Measurements from ENCODE around the gene RNF152. TPM values are rescaled to one million over a fixed set of nuclear protein-coding genes. Genes with fewer than 3 reads are reported as not detected.

The RNF152 gene
- total RNA-seq, 1 donor from 2014 or later, result 4.1 TPM

GRCh38 chr18:61891271-61891670, 1.5 kb downstream of the RNF152 start:
- H3K4me1 Mint-ChIP-seq (ENCODE audit: unreplicated experiment), result peaks cover 9% of the 10 kb centered on the region
- H3K4me3 Mint-ChIP-seq (ENCODE audit: unreplicated experiment), result no peak overlapping the region
- DNase-seq (ENCODE audit: low spot score), result no peak
- H3K9me3 Mint-ChIP-seq (ENCODE audit: unreplicated experiment), result no peaks in the 10 kb centered on the region
- H3K36me3 Mint-ChIP-seq (ENCODE audit: low read depth, unreplicated experiment), result peaks cover 4% of the 10 kb centered on the region
- peaks cover 13% of the 10 kb centered on the region for H3K27me3 Mint-ChIP-seq (ENCODE audit: unreplicated experiment)
- no peak for TF ChIP-seq CTCF (IDR thresholded peaks at IDR 0.05; ENCODE audit: unreplicated experiment)
- no peak overlapping the region for H3K27ac Mint-ChIP-seq (ENCODE audit: unreplicated experiment)

- no peak overlapping the region for H3K4me3 Mint-ChIP-seq (ENCODE audit: unreplicated experiment)
- no peaks in the 10 kb centered on the region for H3K9me3 Mint-ChIP-seq (ENCODE audit: unreplicated experiment)
- peaks cover 11% of the 10 kb centered on the region for H3K27me3 Mint-ChIP-seq (ENCODE audit: unreplicated experiment)
Observed at GRCh38 chr18:61890344-61890743, 2.5 kb downstream of the RNF152 start.

GRCh38 chr18:61889541-61889940, 3.3 kb downstream of the RNF152 start:
- H3K9me3 Mint-ChIP-seq (ENCODE audit: unreplicated experiment), result no peaks in the 10 kb centered on the region
- H3K27ac Mint-ChIP-seq (ENCODE audit: unreplicated experiment), result no peak overlapping the region
- TF ChIP-seq CTCF (IDR thresholded peaks at IDR 0.05; ENCODE audit: unreplicated experiment), result no peak
- DNase-seq (ENCODE audit: low spot score), result no peak
- peaks cover 11% of the 10 kb centered on the region for H3K27me3 Mint-ChIP-seq (ENCODE audit: unreplicated experiment)
- H3K36me3 Mint-ChIP-seq (ENCODE audit: low read depth, unreplicated experiment), result peaks cover 4% of the 10 kb centered on the region
- H3K4me1 Mint-ChIP-seq (ENCODE audit: unreplicated experiment), result peaks cover 6% of the 10 kb centered on the region
- H3K4me3 Mint-ChIP-seq (ENCODE audit: unreplicated experiment), result no peak overlapping the region

More at GRCh38 chr18:61890344-61890743, 2.5 kb downstream of the RNF152 start:
- peaks cover 4% of the 10 kb centered on the region for H3K36me3 Mint-ChIP-seq (ENCODE audit: low read depth, unreplicated experiment)
- H3K27ac Mint-ChIP-seq (ENCODE audit: unreplicated experiment), result no peak overlapping the region
- TF ChIP-seq CTCF (IDR thresholded peaks at IDR 0.05; ENCODE audit: unreplicated experiment), result no peak
- peaks cover 9% of the 10 kb centered on the region for H3K4me1 Mint-ChIP-seq (ENCODE audit: unreplicated experiment)
- DNase-seq (ENCODE audit: low spot score), result no peak

GRCh38 chr18:61888622-61889021, 4.2 kb downstream of the RNF152 start:
- Mint-ChIP-seq H3K36me3 (ENCODE audit: low read depth, unreplicated experiment) (peaks cover 4% of the 10 kb centered on the region), H3K9me3 (ENCODE audit: unreplicated experiment) (no peaks in the 10 kb centered on the region), H3K27ac (ENCODE audit: unreplicated experiment) (no peak overlapping the region), H3K4me3 (ENCODE audit: unreplicated experiment) (no peak overlapping the region), H3K27me3 (ENCODE audit: unreplicated experiment) (peaks cover 11% of the 10 kb centered on the region), H3K4me1 (ENCODE audit: unreplicated experiment) (peaks cover 6% of the 10 kb centered on the region)
- no peak for DNase-seq (ENCODE audit: low spot score)
- no peak for TF ChIP-seq CTCF (IDR thresholded peaks at IDR 0.05; ENCODE audit: unreplicated experiment)

GRCh38 chr18:61887838-61888237, 5.0 kb downstream of the RNF152 start:
- no peak overlapping the region for H3K4me3 Mint-ChIP-seq (ENCODE audit: unreplicated experiment)
- DNase-seq (ENCODE audit: low spot score), result no peak
- no peak for TF ChIP-seq CTCF (IDR thresholded peaks at IDR 0.05; ENCODE audit: unreplicated experiment)
- H3K9me3 Mint-ChIP-seq (ENCODE audit: unreplicated experiment), result no peaks in the 10 kb centered on the region
- peaks cover 10% of the 10 kb centered on the region for H3K27me3 Mint-ChIP-seq (ENCODE audit: unreplicated experiment)
- peaks cover 6% of the 10 kb centered on the region for H3K4me1 Mint-ChIP-seq (ENCODE audit: unreplicated experiment)
- H3K27ac Mint-ChIP-seq (ENCODE audit: unreplicated experiment), result no peak overlapping the region
- H3K36me3 Mint-ChIP-seq (ENCODE audit: low read depth, unreplicated experiment), result peaks cover 4% of the 10 kb centered on the region

Data from endothelial cell (in vitro differentiated cells).